Activated naive CD8-positive, alpha-beta T cell treated with anti-CD3 and anti-CD28 coated beads, Interleukin-2, amount 50 U/mL, for 16 hours (primary cell): ENCODE data around the gene PDGFRA.
A peak's percentile ranks its signal among the peaks of the same experiment; 100 is the strongest.
"Not testable (repeated sequence)": the region's sequence is repeated elsewhere in the genome, so short reads cannot be mapped to it uniquely, and the experiment has no call there.

Source experiments
- DNase-seq: peaks from one replicate; pipeline ENCODE4 v3.0.0-alpha.2; 2020; ENCODE audit warnings: low read depth, low spot score

PDGFRA gene

DNA sequence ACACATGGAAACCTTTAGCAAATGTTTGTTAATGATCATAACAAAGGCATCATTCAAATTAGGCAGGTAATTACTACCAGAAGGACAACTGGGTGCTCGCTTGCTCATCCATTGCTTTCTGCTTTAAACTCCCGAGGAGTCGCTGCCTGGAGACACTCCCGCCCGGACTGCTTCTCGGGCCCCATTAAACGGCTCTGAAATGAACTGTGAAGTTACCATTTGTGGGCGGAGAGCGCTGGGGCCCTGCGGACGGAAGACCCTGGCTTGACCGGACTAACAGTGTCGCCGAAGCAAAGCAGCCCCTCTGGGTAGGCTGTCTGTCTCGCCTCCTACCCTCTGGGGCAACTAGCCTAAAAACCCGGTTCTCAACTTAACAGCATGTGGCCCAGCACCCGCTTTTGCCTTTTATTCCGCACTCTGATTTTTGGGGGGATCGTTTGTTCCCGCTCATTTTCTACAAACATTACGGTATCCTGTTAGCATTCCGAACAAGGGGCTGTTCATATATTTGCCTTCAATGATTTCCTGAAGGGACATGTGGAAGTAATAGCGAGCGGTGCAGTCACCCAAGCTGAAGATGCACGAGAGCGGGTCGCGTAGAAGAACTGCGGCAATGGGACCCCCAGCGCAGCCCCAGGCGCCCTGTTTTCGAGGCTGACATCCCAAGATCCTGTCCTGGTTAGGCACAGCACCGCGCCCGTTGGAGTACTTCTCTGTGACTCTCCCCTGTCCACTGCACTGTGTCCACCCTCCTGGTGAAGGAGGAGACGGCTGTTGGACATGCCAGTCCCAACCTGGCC, 1.6 kb upstream of the PDGFRA start:
- no peak for DNase-seq

DNA sequence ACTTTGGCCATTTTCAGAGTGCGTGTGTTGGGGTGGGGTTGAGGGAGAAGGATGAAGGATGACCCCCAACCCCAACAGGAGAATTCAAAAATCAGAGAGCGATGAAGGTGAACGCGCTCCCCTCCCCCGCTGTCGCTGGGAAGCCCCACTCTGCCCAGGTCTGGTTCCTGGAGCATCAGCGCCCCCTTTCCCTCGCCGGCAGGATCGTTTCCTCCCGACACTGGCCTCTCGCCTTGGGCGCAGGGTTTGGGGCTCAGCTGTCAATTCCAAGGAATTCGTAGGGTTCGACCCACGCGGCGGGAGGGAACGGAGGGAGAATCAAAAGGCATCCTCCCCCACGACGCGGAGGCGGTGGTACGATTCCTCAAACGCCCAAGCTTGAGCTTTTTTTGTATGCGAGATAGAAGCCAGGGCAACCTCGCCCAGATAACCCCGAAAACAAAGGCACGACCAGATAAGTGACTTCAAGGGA, 1.0 kb upstream of the PDGFRA start:
- no peak for DNase-seq

DNA sequence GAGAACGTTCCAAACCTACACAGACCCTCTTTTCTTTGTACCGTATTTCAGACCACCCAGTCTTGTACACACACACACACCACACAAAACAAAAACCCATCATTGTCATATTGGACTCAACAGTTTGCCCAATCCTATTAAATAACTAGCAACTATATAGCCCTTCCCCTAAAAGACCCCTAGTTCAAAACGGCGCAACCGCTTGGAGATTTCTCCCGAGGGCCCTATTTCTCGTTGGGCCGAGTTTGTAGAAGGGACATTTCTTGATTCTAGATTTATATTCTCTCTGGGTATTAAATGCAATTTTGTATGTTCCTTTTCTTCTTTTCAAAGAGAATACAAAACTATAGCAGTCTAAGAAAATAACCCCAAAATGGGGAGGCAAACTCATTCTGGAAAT, 547 bp upstream of the PDGFRA start:
- DNase-seq = no peak

DNA sequence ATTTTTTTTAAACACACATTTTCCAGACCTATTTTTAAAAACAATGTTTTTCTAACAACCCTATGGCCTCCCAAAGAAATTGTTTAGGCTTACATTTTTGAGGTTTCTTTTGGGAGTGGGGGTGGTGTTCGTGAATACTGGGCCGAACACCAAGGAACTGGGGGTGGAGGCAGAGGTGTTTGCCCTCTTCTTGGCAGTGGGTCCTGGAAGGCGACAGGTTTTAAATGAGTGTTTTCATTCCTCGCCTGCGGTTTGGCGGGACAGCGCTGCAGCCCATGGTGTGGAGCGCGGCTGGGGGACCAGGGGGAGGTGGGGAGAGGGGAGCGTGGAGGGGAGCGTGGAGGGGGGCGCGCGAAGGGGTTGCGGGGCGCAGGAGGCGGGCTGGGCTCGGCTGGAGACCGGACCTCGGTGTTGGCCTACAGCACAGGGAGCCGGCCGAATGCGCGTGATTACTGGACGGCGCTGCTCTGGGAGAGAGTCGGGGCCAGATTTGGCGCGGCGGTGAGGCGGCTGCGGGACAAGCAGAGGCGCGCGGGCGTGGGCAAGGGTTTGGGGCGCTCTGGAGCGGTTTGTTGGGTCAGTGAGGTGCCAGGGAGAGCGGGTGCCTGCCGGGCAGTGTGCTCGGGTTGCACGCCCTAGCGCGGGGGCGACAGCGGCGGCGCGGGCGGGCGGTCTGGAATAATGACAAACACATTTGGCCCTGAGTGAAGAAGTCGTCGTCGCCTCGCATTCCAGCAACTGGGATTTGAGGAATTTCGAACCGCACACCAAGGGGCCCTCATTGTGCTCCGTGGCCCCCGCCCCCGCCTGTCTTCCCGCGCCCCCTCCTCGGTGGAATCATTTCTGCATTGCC, 764 bp downstream of the PDGFRA start:
- DNase-seq = no peak

DNA sequence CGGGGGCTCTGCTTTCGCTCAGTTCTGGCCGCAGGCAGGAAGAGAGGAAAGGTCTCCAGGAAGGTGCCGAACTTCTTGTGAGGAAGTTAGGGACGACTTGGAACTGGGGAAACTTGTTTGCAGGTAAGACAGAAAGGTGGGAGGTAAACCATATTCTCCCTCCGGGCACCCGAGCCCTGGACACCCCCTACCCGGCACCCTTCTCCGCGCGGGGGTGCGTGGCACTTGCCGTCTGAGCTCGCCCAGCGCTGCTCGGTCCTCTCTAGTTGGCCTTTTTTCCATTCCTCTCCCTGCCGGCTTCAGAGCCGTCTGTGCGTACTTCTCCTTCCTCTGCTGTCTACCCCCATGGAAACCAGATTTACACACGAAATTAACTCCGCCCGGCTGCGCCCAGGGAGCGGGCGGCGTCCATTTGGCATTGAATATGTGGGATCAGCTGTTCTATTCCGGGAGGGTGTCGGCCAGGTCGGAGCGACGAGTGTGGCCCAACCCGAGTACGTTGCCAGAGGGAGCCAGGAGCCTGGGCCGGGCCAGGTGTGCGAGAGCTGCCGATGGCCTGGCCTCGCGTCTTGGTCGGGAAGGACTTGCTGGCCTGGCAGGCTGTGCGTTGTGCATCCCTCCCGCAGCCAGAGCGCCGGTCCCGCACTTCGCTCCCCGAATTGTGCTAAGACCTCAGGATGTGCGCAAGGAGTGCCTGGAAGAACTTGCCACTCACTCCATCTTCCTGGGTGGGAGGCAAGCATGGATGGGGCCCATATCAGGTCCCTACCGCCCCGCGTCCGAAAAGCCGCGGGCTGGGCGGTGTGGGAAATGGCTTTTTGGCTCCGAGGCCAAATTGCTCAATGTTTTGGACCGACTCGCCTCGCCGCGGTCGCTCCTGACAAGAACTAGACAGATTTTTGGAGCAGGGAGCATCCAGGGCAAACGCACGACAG, 1.7 kb downstream of the PDGFRA start:
- no peak for DNase-seq

DNA sequence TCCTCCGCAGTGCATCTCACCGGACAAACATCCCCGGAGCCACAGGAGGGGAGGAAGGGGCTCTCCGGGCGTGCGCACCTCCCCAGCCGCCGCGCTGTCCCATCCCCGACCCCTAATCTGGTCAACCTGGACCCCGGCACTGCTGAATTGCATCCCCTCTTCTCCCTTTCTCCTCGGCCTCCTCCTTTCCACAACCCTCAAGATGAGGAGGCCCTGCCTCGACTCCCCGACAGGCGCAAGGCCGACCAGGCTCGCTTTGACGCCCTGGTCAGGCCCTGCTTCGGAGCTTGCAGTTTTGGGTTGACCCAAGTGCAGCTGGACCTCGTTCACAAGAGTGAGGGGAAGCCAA, 2.3 kb downstream of the PDGFRA start:
- no peak for DNase-seq

DNA sequence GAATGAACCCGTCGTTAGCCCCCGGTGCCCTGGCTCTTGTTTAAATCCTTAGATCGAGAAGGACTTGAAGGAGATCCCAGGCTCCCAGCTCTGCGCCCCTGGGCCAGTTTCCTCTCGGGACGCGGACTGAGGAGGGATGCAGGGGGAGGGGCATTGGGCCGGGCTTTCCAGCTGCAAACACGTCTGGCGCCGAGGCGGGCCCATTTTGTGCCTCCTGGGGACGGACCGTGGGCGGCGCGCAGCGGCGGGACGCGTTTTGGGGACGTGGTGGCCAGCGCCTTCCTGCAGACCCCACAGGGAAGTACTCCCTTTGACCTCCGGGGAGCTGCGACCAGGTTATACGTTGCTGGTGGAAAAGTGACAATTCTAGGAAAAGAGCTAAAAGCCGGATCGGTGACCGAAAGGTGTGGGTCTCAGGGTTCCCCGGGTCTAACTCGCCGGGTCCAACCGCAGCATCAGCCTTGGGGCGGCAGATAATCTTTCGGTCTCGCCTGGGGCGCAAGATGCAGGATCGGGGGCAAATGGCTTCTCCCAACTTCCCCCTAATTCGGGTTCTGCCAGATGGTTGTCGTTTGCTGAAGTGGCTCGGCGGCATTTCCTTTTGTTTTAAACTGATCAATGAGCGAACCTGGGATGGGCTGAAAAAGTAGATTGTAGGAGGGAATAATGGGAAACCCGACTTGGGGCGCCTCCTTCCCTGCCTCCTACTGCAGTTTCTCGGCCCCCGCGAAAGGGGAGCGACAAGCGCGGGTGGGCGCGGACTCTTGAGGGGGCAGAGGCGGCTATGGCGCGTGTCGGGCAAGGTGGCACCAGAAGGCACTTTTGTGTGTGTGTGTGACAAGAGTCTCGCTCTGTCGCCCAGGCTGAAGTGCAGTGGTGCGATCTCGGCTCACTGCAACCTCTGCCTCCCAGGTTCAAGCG, 2.9 kb downstream of the PDGFRA start:
- no peak for DNase-seq

DNA sequence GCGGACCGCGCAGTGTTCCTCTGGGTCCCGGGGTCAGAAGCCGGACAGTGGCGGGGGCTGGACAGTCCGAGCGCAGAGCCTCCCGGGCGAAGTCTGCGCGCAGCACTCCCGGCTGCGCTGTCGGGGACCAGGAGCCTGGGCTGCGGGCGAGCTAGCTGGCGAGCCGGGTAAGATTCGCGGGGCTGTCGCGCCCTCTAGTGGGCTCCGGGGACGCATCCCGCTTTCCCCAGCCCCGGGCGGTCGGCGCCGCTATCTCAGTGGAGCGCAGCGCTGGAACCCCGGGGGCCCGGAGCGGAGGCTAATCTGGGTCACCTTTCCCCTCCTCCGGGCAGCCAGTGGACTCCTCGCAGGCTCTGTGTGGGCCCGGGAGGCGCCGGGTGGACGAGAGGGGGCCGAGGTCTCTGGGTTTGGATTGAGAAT, 4.2 kb downstream of the PDGFRA start:
- peak; percentile 51 for DNase-seq

DNA sequence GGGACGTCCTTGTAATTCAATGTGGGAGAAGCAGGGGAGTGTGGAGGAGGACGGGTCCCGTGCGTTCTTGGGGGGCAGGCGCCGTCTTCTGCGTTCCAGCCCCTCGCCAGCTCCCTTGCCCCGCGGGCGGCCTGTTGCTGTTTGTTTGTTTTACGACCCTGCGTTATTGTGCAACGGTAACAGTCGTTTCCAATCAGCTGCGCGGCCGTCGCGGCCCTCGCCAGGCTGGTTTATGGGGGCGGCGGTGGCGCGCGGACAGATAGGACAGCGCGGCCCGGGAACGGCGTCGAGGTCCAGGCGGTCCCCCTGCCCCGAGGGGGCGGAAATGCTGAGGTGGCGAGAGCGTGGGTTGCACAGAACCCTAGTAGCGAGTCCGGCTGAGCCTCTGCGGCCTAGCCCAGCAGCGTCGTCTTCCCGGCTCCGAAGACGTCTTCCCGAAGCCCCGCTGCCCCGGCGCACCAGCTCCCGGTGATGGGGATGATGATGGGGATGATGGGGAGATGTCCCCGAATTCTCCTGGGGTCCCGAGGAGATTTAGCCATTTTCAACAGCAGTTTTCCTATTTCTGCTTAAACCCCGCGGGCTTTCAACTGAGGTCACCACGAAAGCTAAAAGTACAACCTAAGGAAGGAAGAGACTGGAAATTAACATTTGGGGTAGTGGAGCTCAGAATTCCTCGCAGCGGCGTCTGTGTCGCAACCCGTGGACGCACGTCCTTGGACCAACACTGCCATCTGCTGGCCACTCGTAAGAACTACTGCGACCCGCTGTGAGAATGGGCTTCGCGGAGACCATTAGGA, 4.8 kb downstream of the PDGFRA start:
- DNase-seq = peak; percentile 47

DNA sequence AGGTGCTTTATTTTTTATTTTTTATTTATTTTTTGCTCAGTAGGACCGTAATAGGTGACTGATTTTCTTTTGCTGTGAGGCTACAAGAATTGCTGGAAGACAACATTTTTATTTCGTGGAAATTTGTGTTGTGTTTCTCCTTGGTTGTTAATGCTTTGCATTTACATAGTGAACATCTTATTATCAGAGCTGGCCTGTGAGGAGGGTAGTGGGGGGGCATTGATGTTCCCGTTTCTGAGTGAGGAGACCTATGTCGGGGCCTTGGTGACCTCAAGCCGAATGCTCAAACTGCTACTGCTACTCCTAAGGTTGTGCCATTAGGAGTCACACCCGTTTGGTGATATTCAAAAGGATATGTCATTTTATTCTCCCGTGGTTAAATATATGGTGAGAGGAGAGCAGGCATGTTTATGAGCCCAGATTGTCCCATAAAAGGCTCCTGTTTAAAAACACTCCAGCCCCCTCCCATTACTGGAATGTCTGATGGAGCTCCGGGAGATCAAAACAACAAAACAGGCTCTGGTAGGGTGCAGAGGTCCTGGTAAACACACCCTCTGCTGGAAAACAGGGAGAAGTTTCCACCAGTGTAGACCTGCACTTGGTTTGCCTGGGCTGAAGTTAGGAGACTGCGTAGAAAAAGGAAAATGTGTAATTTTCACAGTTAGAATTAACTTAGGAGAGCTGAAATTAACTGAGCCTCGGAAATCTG, 5.6 kb downstream of the PDGFRA start:
- no peak for DNase-seq

DNA sequence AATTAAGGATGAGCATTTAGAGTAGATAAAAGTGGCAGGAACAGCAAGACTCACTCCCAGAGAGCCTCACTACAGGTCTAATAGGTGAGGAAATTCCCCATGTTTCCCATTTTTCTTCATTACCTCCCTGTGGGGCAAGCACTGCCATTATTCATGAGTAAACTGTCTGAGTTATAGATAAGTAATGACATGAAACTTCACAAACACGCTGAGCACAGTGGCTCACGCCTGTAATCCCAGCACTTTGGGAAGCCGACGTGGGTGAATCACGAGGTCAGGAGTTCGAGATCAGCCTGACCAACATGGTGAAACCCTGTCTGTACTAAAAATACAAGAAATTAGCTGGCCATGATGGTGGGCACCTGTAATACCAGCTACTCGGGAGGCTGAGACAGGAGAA, 7.2 kb downstream of the PDGFRA start:
- not testable (repeated sequence) for DNase-seq

DNA sequence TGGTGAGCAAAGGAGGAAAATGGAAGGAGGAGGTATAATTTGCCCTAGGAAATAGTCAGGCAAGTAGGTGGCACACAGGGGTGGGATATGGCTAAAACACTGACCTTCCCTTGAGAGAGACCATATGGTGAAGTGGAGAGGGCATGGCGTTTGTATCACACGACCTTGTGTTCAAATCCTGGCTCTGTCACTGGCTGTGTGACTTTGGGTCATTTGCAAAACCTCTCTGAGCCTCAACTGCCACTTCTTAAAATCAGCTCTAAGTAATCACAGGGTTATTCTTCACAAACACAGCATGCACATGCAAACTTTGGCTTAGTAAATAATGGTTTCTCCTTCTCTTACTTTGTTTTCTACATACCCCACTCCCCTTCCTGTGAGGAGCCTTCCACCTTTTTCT, 8.7 kb downstream of the PDGFRA start:
- no peak for DNase-seq

DNA sequence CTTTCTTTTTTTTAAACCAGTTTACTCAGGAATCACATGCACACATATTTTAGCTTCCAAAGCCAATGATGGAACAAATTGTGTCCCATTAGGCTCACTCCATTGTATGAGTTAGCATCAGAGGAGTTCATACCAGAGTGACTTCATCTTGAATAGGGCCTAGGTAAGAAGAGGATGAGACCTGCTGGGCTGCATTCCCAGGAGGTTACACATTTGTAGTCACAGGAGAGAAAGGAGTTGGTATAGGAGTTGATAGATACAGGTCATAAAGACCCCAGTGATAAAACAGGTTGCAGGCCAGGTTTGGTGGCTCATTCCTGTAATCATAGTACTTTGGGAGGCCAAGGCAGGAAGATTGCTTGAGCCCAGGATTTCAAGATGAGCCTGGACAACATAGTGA, 9.3 kb downstream of the PDGFRA start:
- no peak for DNase-seq

DNA sequence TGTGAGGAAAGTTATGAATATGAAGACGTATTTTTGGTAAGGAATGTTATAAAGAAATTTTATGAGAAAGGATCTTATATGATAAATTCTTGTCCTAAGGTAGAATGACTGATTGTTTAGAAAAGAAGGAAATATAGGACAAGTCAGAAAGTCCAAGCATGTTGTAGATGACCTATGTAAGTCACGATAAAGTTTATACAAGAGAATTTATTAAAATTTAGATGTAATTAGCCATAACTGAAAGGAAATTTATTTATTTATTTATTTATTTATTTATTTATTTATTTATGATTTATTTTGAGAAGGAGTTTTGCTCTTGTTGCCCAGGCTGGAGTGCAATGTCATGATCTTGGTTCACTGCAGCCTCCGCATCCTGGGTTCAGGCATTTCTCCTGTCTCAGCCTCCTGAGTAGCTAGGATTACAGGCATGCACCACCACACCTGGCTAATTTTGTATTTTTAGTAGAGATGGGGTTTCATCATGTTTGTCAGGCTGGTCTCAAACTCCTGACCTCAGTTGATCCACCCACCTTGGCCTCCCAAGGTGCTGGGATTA, 12.3 kb downstream of the PDGFRA start:
- DNase-seq = not testable (repeated sequence)

DNA sequence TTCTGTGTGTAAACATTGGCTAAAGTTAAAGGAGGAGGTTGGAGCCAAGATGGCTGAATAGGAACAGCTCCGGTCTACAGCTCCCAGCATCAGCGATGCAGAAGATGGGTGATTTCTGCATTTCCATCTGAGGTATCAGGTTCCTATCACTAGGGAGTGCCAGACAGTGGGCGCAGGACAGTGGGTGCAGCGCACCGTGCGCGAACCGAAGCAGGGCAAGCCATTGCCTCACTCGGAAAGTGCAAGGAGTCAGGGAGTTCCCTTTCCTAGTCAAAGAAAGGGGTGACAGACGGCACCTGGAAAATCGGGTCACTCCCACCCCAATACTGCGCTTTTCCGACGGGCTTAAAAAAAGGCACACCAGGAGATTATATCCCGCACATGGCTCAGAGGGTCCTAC, 14.4 kb downstream of the PDGFRA start:
- not testable (repeated sequence) for DNase-seq

DNA sequence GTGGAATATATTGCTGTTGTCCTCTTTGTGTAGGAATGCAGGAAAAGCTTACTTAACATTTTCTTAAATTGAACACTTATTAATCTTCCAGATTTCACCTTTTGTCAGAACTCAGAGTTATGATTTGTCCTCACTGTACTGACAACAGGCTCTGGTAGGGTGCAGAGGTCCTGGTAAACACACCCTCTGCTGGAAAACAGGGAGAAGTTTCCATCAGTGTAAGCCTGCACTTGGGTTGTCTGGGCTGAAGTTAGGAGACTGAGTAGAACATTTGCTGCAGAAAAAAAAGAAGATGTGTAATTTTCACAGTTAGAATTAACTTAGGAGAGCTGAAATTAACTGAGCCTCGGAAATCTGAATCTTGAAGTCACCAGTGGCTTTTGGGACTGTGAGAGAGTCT, 23.2 kb downstream of the PDGFRA start:
- DNase-seq = not testable (repeated sequence)

DNA sequence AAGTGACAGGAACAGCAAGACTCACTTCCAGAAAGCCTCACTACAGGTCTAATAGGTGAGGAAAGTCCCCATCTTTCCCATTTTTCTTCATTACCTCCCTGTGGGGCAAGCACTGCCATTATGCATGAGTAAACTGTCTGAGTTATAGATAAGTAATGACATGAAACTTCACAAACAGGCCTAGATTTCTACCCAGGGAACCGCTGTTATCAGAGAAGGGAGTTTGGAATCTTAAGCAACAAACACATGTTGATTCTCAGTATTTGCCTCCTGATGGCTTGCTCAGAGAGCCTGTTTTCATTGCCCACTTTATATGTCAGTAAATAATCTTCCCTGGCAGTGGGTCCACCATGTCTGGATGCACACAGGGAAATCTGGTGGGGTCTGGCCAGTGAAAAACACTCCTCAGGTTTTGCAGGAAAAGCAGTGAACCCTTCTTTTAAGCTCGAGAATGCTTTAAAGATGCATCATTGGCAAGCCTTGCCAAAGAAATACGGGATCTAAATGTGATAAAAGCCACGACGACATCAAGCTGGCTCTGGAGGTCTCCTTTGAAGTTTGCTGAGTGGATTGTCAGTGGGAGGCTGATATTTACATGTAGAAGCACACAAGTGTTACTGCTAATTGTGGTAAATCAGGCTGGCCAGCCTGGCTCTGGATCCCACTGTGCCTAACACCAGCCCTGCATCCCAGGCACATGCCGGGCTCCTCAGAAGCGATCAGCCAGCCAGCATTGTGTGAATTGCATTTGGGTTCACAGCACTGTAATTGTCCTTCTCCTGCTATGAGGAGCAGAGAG, 25.2 kb downstream of the PDGFRA start:
- no peak for DNase-seq

DNA sequence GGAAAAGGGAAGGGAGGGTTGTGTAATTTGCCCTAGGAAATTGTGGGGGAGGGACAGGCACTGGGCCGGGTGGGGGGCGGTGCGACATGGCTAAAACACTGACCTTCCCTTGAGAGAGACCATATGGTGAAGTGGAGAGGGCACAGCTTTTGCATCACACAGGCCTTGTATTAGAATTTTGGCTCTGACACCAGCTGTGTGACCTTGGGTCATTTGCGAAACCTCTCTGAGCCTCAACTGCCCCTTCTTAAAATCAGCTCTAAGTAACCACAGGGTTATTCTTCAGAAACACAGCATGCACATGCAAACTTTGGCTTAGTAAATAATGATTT, 25.8 kb downstream of the PDGFRA start:
- DNase-seq = no peak
